Progenitor cell of endocrine pancreas (in vitro differentiated cells): ENCODE data around the gene GPR87. TPM values are rescaled to one million over a fixed set of nuclear protein-coding genes. Genes with fewer than 3 reads are reported as not detected.

ENCODE experiments used
- DNase-seq: peaks from one replicate; pipeline ENCODE4 v3.0.0; 2021; ENCODE audit warnings: low spot score; ENCODE audit not compliant: unreplicated experiment
- H3K27ac Mint-ChIP-seq: 2 replicates; pipeline ENCODE4 v1.8.0; 2021; ENCODE audit warnings: mild to moderate bottlenecking, moderate library complexity, mixed read lengths
- H3K27me3 Mint-ChIP-seq: 2 replicates; pipeline ENCODE4 v1.8.0; 2021; ENCODE audit warnings: mixed read lengths
- H3K36me3 Mint-ChIP-seq: 2 replicates; pipeline ENCODE4 v1.8.0; 2022; ENCODE audit warnings: mixed read lengths; ENCODE audit not compliant: insufficient read depth
- H3K4me1 Mint-ChIP-seq: 2 replicates; pipeline ENCODE4 v1.8.0; 2021; ENCODE audit warnings: low read depth, mixed read lengths
- H3K4me3 Mint-ChIP-seq: 2 replicates; pipeline ENCODE4 v1.8.0; 2021; ENCODE audit warnings: low read depth, mild to moderate bottlenecking, moderate library complexity, mixed read lengths
- H3K9me3 Mint-ChIP-seq: 2 replicates; pipeline ENCODE4 v1.8.0; 2021; ENCODE audit warnings: low read depth, mixed read lengths
- CTCF ChIP-seq: fragments of 200-600 bp; sonication (generic); IDR thresholded peaks from one replicate; pipeline ENCODE4 v1.5.0; 2021; ENCODE audit warnings: antibody characterized with exemption, mild to moderate bottlenecking; ENCODE audit not compliant: unreplicated experiment
- total RNA-seq: library from RNA; stranded (reverse); gene quantifications from 2 replicates; pipeline ENCODE4 v1.2.1, GENCODE V29; 2021

The GPR87 gene
- total RNA-seq, 1 donor from 2014 or later = not detected

- Mint-ChIP-seq H3K36me3 (no peaks in the 10 kb centered on the region), H3K4me3 (no peak overlapping the region), H3K9me3 (no peaks in the 10 kb centered on the region), H3K27ac (no peak overlapping the region), H3K27me3 (no peaks in the 10 kb centered on the region), H3K4me1 (no peaks in the 10 kb centered on the region)
- DNase-seq = no peak
- no peak for TF ChIP-seq CTCF
Measured at GRCh38 chr3:151331696-151332095, 15.1 kb upstream of the GPR87 start.

- H3K36me3 Mint-ChIP-seq = no peaks in the 10 kb centered on the region
- no peaks in the 10 kb centered on the region for H3K27me3 Mint-ChIP-seq
- no peak overlapping the region for H3K27ac Mint-ChIP-seq
- no peak for TF ChIP-seq CTCF
- no peak for DNase-seq
- no peak overlapping the region for H3K4me3 Mint-ChIP-seq
- H3K4me1 Mint-ChIP-seq = no peaks in the 10 kb centered on the region
- H3K9me3 Mint-ChIP-seq = no peaks in the 10 kb centered on the region
Measured at GRCh38 chr3:151330899-151331298, 14.3 kb upstream of the GPR87 start.

- H3K4me3 Mint-ChIP-seq = no peak overlapping the region
- H3K36me3 Mint-ChIP-seq = no peaks in the 10 kb centered on the region
- no peaks in the 10 kb centered on the region for H3K9me3 Mint-ChIP-seq
- no peaks in the 10 kb centered on the region for H3K27me3 Mint-ChIP-seq
- TF ChIP-seq CTCF = no peak
- H3K27ac Mint-ChIP-seq = no peak overlapping the region
- H3K4me1 Mint-ChIP-seq = no peaks in the 10 kb centered on the region
- DNase-seq = no peak
Measured at GRCh38 chr3:151330379-151330778, 13.8 kb upstream of the GPR87 start.

- H3K27ac Mint-ChIP-seq = no peak within 1 kb of the TSS
- no peaks in the 10 kb centered on the region for H3K9me3 Mint-ChIP-seq
- H3K36me3 Mint-ChIP-seq = no peaks in the 10 kb centered on the region
- H3K4me3 Mint-ChIP-seq = no peak within 1 kb of the TSS
- H3K4me1 Mint-ChIP-seq = no peaks in the 10 kb centered on the region
- H3K27me3 Mint-ChIP-seq = no peaks in the 10 kb centered on the region
- TF ChIP-seq CTCF = no peak
- no peak for DNase-seq
Measured at GRCh38 chr3:151329363-151329762, 12.7 kb upstream of the GPR87 start, which contains the start of gene P2RY13. P2RY13 (minus strand) TSS chr3:151329549; CDS start chr3:151329528, 21 bp downstream.

GRCh38 chr3:151328298-151328995, 11.8 kb upstream of the GPR87 start:
- H3K27ac Mint-ChIP-seq = no peak overlapping the region
- no peak for TF ChIP-seq CTCF

More at GRCh38 chr3:151328298-151328995, 11.8 kb upstream of the GPR87 start:
- DNase-seq = no peak
- Mint-ChIP-seq H3K4me1 (no peaks in the 10 kb centered on the region), H3K4me3 (no peak overlapping the region), H3K9me3 (no peaks in the 10 kb centered on the region), H3K36me3 (no peaks in the 10 kb centered on the region), H3K27me3 (no peaks in the 10 kb centered on the region)
